SK-N-SH treated with all-trans-retinoic acid at 6 μM for 48 hours (cell line): ENCODE data around the gene ZFP14.

ENCODE experiments used
- ATAC-seq: fragments of 200-7000 bp; cut with Tn5 transposase; 3 replicates; pipeline ENCODE4 v1.9.1; 2020; ENCODE audit warnings: mild to moderate bottlenecking, moderate library complexity
- ARNTL ChIP-seq: fragments of 450-650 bp; formaldehyde crosslinking; IDR thresholded peaks from 2 replicates; pipeline ENCODE4 v1.5.0; 2020; ENCODE audit warnings: low read depth, mild to moderate bottlenecking, moderate library complexity, borderline replicate concordance
- BACH2 ChIP-seq: fragments of 250-450 bp; sonication (Bioruptor Pico); IDR thresholded peaks from 2 replicates; pipeline ENCODE4 v1.9.0; 2021; ENCODE audit warnings: mild to moderate bottlenecking, borderline replicate concordance
- CSDC2 ChIP-seq: fragments of 250-450 bp; sonication (Bioruptor Pico); IDR thresholded peaks from 2 replicates; pipeline ENCODE4 v1.5.0; 2020; ENCODE audit warnings: mild to moderate bottlenecking, moderate library complexity
- ESRRG ChIP-seq: fragments of 250-450 bp; sonication (Bioruptor Pico); IDR thresholded peaks from 2 replicates; pipeline ENCODE4 v1.6.1; 2021; ENCODE audit warnings: mild to moderate bottlenecking
- GLIS3 ChIP-seq: fragments of 250-450 bp; sonication (Bioruptor Pico); IDR thresholded peaks from 2 replicates; pipeline ENCODE4 v1.5.0; 2020; ENCODE audit warnings: mild to moderate bottlenecking, moderate library complexity
- ISL1 ChIP-seq: fragments of 250-450 bp; sonication (Bioruptor Pico); IDR thresholded peaks from 2 replicates; pipeline ENCODE4 v2.1.2; 2022; ENCODE audit warnings: mild to moderate bottlenecking, moderate library complexity
- OSR1 ChIP-seq: fragments of 250-450 bp; sonication (Bioruptor Pico); IDR thresholded peaks from 2 replicates; pipeline ENCODE4 v1.8.0; 2022; ENCODE audit warnings: moderate library complexity, mild to moderate bottlenecking, inconsistent platforms
- PPARA ChIP-seq: fragments of 250-450 bp; sonication (Bioruptor Pico); IDR thresholded peaks from 2 replicates; pipeline ENCODE4 v1.5.0; 2020; ENCODE audit warnings: mild to moderate bottlenecking, borderline replicate concordance
- RARB ChIP-seq: fragments of 250-450 bp; sonication (Bioruptor Pico); IDR thresholded peaks from 2 replicates; pipeline ENCODE4 v1.8.0; 2021; ENCODE audit warnings: mild to moderate bottlenecking, moderate library complexity
- SNAI2 ChIP-seq: fragments of 250-450 bp; sonication (Bioruptor Pico); IDR thresholded peaks from 2 replicates; pipeline ENCODE4 v1.5.0; 2020; ENCODE audit warnings: mild to moderate bottlenecking, moderate library complexity
- TCF4 ChIP-seq: fragments of 250-450 bp; sonication (Bioruptor Pico); IDR thresholded peaks from 2 replicates; pipeline ENCODE4 v1.8.0; 2021; ENCODE audit warnings: mild to moderate bottlenecking, moderate library complexity, borderline replicate concordance
- ZC3H10 ChIP-seq: fragments of 250-450 bp; sonication (Bioruptor Pico); IDR thresholded peaks from 2 replicates; pipeline ENCODE4 v1.5.1; 2021; ENCODE audit warnings: mild to moderate bottlenecking, moderate library complexity
- ZFP3 ChIP-seq: fragments of 250-450 bp; sonication (Bioruptor Pico); IDR thresholded peaks from 2 replicates; pipeline ENCODE4 v1.5.0; 2020; ENCODE audit warnings: mild to moderate bottlenecking, moderate library complexity
- ZFP30 ChIP-seq: fragments of 450-650 bp; formaldehyde crosslinking; IDR thresholded peaks from 2 replicates; pipeline ENCODE4 v1.5.0; 2022; ENCODE audit warnings: mild to moderate bottlenecking, moderate library complexity
- ZNF565 ChIP-seq: fragments of 450-650 bp; formaldehyde crosslinking; conservative IDR thresholded peaks from 2 replicates; pipeline ENCODE4 v1.5.0; 2020; ENCODE audit warnings: low read depth, mild to moderate bottlenecking, moderate library complexity
- ZNF70 ChIP-seq: fragments of 450-650 bp; formaldehyde crosslinking; IDR thresholded peaks from 2 replicates; pipeline ENCODE4 v1.5.0; 2020; ENCODE audit warnings: mild to moderate bottlenecking, moderate library complexity
- ZNF8 ChIP-seq: fragments of 450-650 bp; formaldehyde crosslinking; IDR thresholded peaks from 2 replicates; pipeline ENCODE4 v1.5.0; 2020; ENCODE audit warnings: mild to moderate bottlenecking, moderate library complexity
- TF ChIP-seq, protein P1 (sequence below): fragments of 250-450 bp; sonication (Bioruptor Pico); IDR thresholded peaks from 2 replicates; pipeline ENCODE4 v1.5.0; 2020; ENCODE audit warnings: mild to moderate bottlenecking, moderate library complexity
- TF ChIP-seq, protein P2 (sequence below): fragments of 250-450 bp; sonication (Bioruptor Pico); IDR thresholded peaks from 2 replicates; pipeline ENCODE4 v1.8.0; 2021; ENCODE audit warnings: low read depth, mild to moderate bottlenecking, moderate library complexity, borderline replicate concordance
- TF ChIP-seq, protein P3 (sequence below): fragments of 250-450 bp; sonication (Bioruptor Pico); IDR thresholded peaks from 2 replicates; pipeline ENCODE4 v1.8.0; 2020; ENCODE audit warnings: mild to moderate bottlenecking, moderate library complexity, borderline replicate concordance

Gene ZFP14

DNA sequence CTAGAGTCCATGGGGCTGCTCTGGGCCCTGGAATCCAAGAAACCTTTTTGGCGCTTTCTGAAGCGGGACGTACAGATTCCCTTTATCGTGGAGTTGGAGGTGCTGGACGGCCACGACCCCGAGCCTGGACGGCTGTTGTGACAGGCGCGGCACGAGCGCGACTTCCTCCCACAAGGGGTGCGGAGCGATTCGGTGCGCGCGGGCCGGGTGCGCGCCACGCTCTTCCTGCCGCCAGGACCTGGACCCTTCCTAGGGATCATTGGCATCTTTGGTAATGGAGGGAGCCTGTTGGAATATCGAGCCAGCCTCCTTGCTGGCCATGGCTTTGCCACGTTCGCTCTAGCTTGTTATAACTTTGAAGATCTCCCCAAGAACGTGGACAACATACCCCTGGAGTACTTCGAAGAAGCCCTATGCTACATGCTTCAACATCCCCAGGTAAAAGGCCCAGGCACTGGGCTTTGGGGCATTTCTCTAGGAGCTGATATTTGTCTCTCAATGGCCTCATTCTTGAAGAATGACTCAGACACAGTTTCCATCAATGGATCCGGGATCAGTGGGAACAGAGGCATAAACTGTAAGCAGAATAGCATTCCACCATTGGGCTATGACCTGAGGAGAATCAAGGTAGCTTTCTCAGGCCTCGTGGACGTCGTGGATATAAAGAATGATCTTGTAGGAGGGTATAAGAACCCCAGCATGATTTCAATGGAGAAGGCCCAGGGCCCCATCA is 42.9 kb upstream of the ZFP14 start:
- ATAC-seq = no peak

DNA sequence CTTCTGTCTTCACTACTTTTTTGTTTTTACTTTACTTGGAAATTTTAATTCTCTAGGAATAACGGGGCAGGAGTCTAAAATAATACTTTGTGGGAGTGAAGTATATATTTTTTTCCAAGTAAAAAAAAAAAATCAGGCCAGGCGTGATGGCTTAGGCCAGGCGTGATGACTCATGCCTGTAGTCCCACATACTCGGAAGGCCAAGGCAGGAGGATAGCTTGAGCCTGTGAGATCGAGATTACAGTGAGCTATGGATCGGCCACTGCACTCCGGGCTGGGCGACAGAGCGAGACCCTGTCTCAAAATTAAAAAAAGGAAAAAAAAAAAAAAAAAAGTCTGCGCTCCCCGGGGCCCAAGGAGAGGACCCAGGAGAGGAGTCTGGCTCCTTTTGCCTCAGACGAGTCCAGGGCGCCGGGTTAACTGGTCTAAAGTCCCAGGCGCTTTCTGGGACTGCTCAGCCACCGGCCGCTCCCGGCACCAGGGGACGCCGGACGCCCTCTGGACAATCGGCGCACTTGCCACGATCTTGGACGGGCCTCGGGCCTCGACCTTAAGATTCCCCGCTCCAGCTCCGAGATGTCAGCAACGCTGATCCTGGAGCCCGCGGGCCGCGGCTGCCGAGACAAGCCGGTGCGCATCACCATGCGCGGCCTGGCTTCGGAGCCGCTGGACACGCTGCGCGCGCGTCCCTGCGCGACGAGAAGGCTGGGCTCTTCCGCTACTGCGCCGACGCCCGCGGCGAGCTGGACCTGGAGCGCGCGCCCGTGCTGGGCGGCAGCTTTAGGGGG is 42.2 kb upstream of the ZFP14 start:
- ATAC-seq = no peak
- TF ChIP-seq PPARA (CRISPR knock-in tag) = no peak
- TF ChIP-seq ZFP3 (CRISPR knock-in tag) = no peak
- TF ChIP-seq, protein P1, sequence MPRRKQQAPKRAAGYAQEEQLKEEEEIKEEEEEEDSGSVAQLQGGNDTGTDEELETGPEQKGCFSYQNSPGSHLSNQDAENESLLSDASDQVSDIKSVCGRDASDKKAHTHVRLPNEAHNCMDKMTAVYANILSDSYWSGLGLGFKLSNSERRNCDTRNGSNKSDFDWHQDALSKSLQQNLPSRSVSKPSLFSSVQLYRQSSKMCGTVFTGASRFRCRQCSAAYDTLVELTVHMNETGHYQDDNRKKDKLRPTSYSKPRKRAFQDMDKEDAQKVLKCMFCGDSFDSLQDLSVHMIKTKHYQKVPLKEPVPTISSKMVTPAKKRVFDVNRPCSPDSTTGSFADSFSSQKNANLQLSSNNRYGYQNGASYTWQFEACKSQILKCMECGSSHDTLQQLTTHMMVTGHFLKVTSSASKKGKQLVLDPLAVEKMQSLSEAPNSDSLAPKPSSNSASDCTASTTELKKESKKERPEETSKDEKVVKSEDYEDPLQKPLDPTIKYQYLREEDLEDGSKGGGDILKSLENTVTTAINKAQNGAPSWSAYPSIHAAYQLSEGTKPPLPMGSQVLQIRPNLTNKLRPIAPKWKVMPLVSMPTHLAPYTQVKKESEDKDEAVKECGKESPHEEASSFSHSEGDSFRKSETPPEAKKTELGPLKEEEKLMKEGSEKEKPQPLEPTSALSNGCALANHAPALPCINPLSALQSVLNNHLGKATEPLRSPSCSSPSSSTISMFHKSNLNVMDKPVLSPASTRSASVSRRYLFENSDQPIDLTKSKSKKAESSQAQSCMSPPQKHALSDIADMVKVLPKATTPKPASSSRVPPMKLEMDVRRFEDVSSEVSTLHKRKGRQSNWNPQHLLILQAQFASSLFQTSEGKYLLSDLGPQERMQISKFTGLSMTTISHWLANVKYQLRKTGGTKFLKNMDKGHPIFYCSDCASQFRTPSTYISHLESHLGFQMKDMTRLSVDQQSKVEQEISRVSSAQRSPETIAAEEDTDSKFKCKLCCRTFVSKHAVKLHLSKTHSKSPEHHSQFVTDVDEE (CRISPR knock-in tag) = no peak
- no peak for TF ChIP-seq BACH2 (CRISPR knock-in tag)
- no peak for TF ChIP-seq ZNF70
- TF ChIP-seq ESRRG (CRISPR knock-in tag) = no peak
- no peak for TF ChIP-seq ISL1 (CRISPR knock-in tag)
- TF ChIP-seq SNAI2 (CRISPR knock-in tag) = no peak
- TF ChIP-seq ARNTL (CRISPR knock-in tag) = no peak
- no peak for TF ChIP-seq ZNF565 (CRISPR knock-in tag)
- no peak for TF ChIP-seq OSR1 (CRISPR knock-in tag)
- TF ChIP-seq, protein P2, sequence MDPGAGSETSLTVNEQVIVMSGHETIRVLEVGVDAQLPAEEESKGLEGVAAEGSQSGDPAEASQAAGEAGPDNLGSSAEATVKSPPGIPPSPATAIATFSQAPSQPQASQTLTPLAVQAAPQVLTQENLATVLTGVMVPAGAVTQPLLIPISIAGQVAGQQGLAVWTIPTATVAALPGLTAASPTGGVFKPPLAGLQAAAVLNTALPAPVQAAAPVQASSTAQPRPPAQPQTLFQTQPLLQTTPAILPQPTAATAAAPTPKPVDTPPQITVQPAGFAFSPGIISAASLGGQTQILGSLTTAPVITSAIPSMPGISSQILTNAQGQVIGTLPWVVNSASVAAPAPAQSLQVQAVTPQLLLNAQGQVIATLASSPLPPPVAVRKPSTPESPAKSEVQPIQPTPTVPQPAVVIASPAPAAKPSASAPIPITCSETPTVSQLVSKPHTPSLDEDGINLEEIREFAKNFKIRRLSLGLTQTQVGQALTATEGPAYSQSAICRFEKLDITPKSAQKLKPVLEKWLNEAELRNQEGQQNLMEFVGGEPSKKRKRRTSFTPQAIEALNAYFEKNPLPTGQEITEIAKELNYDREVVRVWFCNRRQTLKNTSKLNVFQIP (CRISPR knock-in tag) = no peak
- no peak for TF ChIP-seq GLIS3 (CRISPR knock-in tag)
- TF ChIP-seq ZNF8 = no peak
- TF ChIP-seq ZFP30 (CRISPR knock-in tag) = no peak
- TF ChIP-seq CSDC2 (CRISPR knock-in tag) = no peak
- no peak for TF ChIP-seq TCF4 (CRISPR knock-in tag)
- TF ChIP-seq, protein P3, sequence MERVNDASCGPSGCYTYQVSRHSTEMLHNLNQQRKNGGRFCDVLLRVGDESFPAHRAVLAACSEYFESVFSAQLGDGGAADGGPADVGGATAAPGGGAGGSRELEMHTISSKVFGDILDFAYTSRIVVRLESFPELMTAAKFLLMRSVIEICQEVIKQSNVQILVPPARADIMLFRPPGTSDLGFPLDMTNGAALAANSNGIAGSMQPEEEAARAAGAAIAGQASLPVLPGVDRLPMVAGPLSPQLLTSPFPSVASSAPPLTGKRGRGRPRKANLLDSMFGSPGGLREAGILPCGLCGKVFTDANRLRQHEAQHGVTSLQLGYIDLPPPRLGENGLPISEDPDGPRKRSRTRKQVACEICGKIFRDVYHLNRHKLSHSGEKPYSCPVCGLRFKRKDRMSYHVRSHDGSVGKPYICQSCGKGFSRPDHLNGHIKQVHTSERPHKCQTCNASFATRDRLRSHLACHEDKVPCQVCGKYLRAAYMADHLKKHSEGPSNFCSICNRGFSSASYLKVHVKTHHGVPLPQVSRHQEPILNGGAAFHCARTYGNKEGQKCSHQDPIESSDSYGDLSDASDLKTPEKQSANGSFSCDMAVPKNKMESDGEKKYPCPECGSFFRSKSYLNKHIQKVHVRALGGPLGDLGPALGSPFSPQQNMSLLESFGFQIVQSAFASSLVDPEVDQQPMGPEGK = no peak
- no peak for TF ChIP-seq ZC3H10
- no peak for TF ChIP-seq RARB (CRISPR knock-in tag)

More for the DNA sequence above, 42.9 kb upstream of the ZFP14 start:
- TF ChIP-seq, protein P1 (CRISPR knock-in tag) = no peak
- no peak for TF ChIP-seq ISL1 (CRISPR knock-in tag)
- TF ChIP-seq GLIS3 (CRISPR knock-in tag) = no peak
- no peak for TF ChIP-seq OSR1 (CRISPR knock-in tag)
- no peak for TF ChIP-seq ZC3H10
- TF ChIP-seq, protein P3 = no peak
